Pancreas (tissue), 10 donors: ENCODE data around the gene EPN2. TPM values are rescaled to one million over a fixed set of nuclear protein-coding genes. Genes with fewer than 3 reads are reported as not detected.
"Not testable (repeated sequence)": the region's sequence is repeated elsewhere in the genome, so short reads cannot be mapped to it uniquely, and the experiment has no call there.

ENCODE experiments used
- ATAC-seq, 4 donors: fragments of 200-7000 bp; cut with Tn5 transposase; one replicate each; pipeline versions ENCODE4 v1.8.0 to v1.9.1; 2020; ENCODE audit warnings: mild to moderate bottlenecking in 4 of 4, moderate library complexity in 4 of 4
- DNase-seq, 6 donors: peaks; one replicate each; pipeline ENCODE4 v3.0.0-alpha.2; 2020
- FAIRE-seq: peaks from 2 replicates; lab custom pipeline; 2012; peaks lifted over from hg19 to GRCh38; lab: Jason Lieb, UNC
- H3K27ac ChIP-seq, 4 donors: fragments of 200-600 bp; sonication (generic); 1 replicate in 3 of 4; 2 replicates in 1 of 4; pipeline versions ENCODE4 v1.5.0 to v1.8.0; 2020
- H3K27me3 ChIP-seq, 4 donors: fragments of 200-600 bp; one replicate each; pipeline ENCODE4 v1.8.0; 2021
- H3K36me3 ChIP-seq, 3 donors: fragments of 200-600 bp; sonication (generic) in 1 of 3; one replicate each; pipeline versions ENCODE4 v1.5.0 to v1.8.0; 2020 to 2021
- H3K4me1 ChIP-seq, 3 donors: fragments of 200-600 bp; one replicate each; pipeline ENCODE4 v1.8.0; 2021
- H3K4me3 ChIP-seq, 4 donors: fragments of 200-600 bp; sonication (generic) in 2 of 4; one replicate each; pipeline versions ENCODE4 v1.5.0 to v1.8.0; 2020 to 2021
- H3K9me3 ChIP-seq, 4 donors: fragments of 200-600 bp; one replicate each; pipeline ENCODE4 v1.8.0; 2021
- WGBS, 2 donors: extraction: QIAGEN DNeasy Blood & Tissue Kit; methylation state at CpG; one replicate each; pipeline ENCODE4 v1.1.7; 2013; 5-methylcytosine and 5-hydroxymethylcytosine counted together
- intact Hi-C, 3 donors: fragments of 100-400 bp; cut with DNase I; formaldehyde crosslinking; loops; one replicate each; pipeline versions ENCODE4 v1.11.1 to v1.14.2; 2022
- polyA plus RNA-seq, 2 donors: library from polyadenylated mRNA; stranded (reverse); fragments of 200-250 nt; gene quantifications; one replicate each; pipeline ENCODE4 v1.2.3, GENCODE V29; 2013
- total RNA-seq, 6 donors: library from RNA; stranded (reverse); fragmentation: NEBNext Ultra II Directional in 4 of 6; extraction: Animal tissue kit (Norgen Biotek cat#: 25700) in 4 of 6; gene quantifications; one replicate each; pipeline versions ENCODE4 v1.2.1 to v1.2.4, GENCODE V29; 2021 to 2023
- TF ChIP-seq, protein P1 (sequence below), 4 donors: fragments of 200-600 bp; sonication (generic) in 3 of 4; IDR thresholded peaks; one replicate each; pipeline versions ENCODE4 v1.5.0 to v1.8.0; 2021; ENCODE audit warnings: antibody characterized with exemption in 4 of 4
- donor health status: healthy with polysubstance abuse.
- donor health status: DM: no; HTN: no; CAD: no; lungs with moderate emphysema.
- donor health status: DM: no; HTN: no; CAD: no.
- donor health status: control.
- donor health status: control.
- donor health status: Bipolar disorder and iron deficiency.
- donor health status: DM: yes; HTN: yes; CAD: no.
- donor health status: DM: no; HTN: no; CAD: no.
- donor health status: DM: no; HTN: no; CAD: no.
- donor health status: DM: yes; HTN: yes; CAD: no.

EPN2 gene
- total RNA-seq: 10 to 100 TPM; 13.4 to 29.4 (median 15.2) TPM
- polyA plus RNA-seq: 10 to 100 TPM; 15.5 to 17.5 TPM

- Histone ChIP-seq H3K4me3 (peak within 1 kb of the TSS; percentile 93 to 99 (median 98)), H3K4me1 (peaks cover 0 to 12% (median 3%) of the 10 kb centered on the region in 3 donors), H3K27ac (peak within 1 kb of the TSS; percentile 64 to 83 (median 82))
- H3K27me3 ChIP-seq, FAIRE-seq, H3K9me3 ChIP-seq, intact Hi-C loops, H3K36me3 ChIP-seq: not testable (repeated sequence)
- DNase-seq: peak in 5 of 6 donors; percentile 48 to 90 (median 74)
- peak; percentile 93 to 95 (median 94) for ATAC-seq
- 0 to 1% methylated on average over 5 to 17 of the region's 31 CpGs for WGBS, 2 donors
- TF ChIP-seq, protein P1, sequence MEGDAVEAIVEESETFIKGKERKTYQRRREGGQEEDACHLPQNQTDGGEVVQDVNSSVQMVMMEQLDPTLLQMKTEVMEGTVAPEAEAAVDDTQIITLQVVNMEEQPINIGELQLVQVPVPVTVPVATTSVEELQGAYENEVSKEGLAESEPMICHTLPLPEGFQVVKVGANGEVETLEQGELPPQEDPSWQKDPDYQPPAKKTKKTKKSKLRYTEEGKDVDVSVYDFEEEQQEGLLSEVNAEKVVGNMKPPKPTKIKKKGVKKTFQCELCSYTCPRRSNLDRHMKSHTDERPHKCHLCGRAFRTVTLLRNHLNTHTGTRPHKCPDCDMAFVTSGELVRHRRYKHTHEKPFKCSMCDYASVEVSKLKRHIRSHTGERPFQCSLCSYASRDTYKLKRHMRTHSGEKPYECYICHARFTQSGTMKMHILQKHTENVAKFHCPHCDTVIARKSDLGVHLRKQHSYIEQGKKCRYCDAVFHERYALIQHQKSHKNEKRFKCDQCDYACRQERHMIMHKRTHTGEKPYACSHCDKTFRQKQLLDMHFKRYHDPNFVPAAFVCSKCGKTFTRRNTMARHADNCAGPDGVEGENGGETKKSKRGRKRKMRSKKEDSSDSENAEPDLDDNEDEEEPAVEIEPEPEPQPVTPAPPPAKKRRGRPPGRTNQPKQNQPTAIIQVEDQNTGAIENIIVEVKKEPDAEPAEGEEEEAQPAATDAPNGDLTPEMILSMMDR (IDR thresholded peaks at IDR 0.05): peak in 1 of 4 donors; percentile 20
Observed at GRCh38 chr17:19237139-19237388, at the start of gene EPN2. Gene EPN2, plus strand, starts transcription at chr17:19237366. Its CDS starts 45,754 bp downstream, at chr17:19283120.

DNA sequence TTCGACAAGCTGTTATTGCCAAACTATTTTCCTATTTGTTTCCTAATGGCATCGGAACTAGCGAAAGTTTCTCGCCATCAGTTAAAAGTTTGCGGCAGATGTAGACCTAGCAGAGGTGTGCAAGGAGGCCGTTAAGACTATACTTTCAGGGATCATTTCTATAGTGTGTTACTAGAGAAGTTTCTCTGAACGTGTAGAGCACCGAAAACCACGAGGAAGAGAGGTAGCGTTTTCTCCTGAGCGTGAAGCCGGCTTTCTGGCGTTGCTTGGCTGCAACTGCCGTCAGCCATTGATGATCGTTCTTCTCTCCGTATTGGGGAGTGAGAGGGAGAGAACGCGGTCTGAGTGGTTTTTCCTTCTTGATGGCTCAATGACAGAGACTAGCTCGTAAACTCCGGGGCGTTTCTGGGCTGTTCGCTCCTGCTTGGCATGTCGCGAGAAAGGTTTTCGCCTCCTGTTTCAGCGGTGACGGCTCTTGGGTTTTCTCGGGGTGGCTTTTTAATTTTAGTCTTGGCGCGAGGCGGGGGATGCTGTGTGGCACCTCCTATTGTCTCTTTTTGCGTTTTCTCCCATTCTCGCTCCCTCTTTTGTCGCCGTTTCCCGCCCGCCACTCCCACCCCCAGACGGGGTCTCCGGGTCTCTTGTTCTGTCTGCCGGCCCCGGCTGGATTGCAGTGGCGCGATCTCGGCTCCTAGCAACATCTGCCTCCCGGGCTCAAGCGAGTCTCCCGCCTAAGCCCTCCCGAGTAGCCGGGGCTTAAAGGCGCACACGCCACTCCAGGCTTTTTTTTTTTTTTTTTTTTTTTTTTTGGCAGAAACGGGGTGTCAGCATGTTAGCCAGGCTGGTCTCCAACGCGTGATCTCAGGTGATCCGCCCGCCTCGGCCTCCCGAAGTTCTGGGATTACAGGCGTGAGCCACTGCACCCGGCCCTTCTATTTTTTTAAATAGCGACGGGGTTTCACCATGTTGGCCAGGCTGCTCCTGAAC, 49.0 kb upstream of the EPN2 start:
- peak overlapping the region in 1 of 4 donors; percentile 63 for H3K27ac ChIP-seq
- peak; percentile 17 for FAIRE-seq
- intact Hi-C loops: not testable (repeated sequence)

DNA sequence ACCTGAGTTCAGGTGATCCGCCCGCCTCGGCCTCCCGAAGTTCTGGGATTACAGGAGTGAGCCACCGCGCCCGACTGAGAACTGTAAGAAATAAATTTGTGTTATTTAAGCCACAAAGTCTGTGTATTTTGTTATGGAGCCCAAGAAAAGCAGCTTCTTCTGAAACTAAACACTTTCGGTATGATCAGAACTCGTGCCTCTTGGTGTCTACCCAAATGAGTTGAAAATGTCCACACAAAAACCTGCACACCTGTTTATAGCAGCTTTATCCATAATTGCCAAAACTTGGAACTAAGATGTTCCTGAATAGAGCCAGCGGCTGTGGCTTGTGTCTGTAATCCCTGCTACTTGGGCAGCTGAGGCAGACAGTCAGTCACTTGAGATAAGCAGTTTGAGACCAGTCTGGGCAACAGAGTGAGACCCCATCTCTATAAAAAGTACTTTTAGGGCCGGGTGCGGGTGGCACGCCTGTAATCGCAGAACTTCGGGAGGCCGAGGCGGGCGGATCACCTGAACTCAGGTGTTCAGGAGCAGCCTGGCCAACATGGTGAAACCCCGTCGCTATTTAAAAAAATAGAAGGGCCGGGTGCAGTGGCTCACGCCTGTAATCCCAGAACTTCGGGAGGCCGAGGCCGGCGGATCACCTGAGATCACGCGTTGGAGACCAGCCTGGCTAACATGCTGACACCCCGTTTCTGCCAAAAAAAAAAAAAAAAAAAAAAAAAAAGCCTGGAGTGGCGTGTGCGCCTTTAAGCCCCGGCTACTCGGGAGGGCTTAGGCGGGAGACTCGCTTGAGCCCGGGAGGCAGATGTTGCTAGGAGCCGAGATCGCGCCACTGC, 48.1 kb upstream of the EPN2 start:
- H3K4me3 ChIP-seq, H3K36me3 ChIP-seq, H3K4me1 ChIP-seq, intact Hi-C loops, H3K27ac ChIP-seq, H3K27me3 ChIP-seq, H3K9me3 ChIP-seq, DNase-seq, FAIRE-seq: not testable (repeated sequence)
- peak; percentile 80 to 94 (median 86) for ATAC-seq
- no CpG with 5 or more reads among the region's 39 CpGs for WGBS, 2 donors

More for the DNA sequence above, 49.0 kb upstream of the EPN2 start:
- not testable (repeated sequence) for H3K4me1 ChIP-seq, H3K27me3 ChIP-seq, H3K9me3 ChIP-seq, DNase-seq, H3K36me3 ChIP-seq, H3K4me3 ChIP-seq
- WGBS, 2 donors: 0 to 1% methylated on average over 9 of the region's 62 CpGs
- ATAC-seq: peak; percentile 32 to 55 (median 52)

DNA sequence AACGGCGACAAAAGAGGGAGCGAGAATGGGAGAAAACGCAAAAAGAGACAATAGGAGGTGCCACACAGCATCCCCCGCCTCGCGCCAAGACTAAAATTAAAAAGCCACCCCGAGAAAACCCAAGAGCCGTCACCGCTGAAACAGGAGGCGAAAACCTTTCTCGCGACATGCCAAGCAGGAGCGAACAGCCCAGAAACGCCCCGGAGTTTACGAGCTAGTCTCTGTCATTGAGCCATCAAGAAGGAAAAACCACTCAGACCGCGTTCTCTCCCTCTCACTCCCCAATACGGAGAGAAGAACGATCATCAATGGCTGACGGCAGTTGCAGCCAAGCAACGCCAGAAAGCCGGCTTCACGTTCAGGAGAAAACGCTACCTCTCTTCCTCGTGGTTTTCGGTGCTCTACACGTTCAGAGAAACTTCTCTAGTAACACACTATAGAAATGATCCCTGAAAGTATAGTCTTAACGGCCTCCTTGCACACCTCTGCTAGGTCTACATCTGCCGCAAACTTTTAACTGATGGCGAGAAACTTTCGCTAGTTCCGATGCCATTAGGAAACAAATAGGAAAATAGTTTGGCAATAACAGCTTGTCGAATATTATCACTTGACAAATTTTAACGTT, 47.3 kb upstream of the EPN2 start:
- DNase-seq, H3K4me1 ChIP-seq, intact Hi-C loops, H3K27me3 ChIP-seq, FAIRE-seq, H3K27ac ChIP-seq, H3K9me3 ChIP-seq, H3K36me3 ChIP-seq, H3K4me3 ChIP-seq: not testable (repeated sequence)
- WGBS, 2 donors: no CpG with 5 or more reads among the region's 36 CpGs
- peak; percentile 22 to 55 (median 27) for ATAC-seq

DNA sequence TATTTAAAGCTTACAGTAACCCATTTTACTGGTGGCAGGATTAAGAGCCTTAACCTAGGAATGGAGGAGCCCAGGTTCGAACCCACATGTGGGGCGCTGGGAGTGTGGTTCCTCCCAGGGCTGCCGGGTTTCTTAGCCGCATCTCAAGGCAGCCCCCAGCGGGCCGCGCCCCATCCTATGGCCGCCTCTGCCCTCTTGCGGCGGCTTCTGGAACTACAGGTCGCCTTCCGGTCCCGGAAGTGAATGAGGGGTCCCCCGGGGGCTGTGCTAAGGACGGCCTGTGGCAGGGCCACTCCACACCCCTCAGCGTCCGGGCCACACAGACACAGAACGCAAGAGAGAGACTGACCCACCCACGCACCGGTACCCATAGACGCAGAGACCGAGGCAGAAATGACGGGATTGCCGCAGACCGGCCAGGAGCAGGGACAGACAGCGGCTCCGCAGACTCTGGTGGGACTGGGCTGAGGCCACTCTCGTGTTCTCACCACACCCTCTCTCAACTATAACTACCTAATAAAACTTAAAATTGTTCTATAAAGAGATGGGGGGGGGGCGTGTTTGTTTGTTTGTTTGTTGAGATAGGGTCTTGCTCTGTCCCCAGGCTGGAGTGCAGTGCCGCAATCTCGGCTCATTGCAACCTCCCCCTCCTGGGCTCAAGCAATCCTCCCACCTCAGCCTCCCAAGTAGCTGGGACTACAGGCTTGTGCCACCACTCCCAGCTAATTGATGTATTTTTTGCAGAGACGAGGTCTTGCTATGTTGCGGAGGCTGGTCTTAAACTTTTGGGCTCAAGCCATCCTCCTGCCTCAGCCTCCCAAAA, 40.6 kb upstream of the EPN2 start:
- DNase-seq (peak in 4 of 6 donors; percentile 7 to 57 (median 14)), ATAC-seq (peak; percentile 98 to 99 (median 98))
- H3K4me3 ChIP-seq, intact Hi-C loops, H3K36me3 ChIP-seq, H3K27me3 ChIP-seq, H3K9me3 ChIP-seq, H3K4me1 ChIP-seq, FAIRE-seq, H3K27ac ChIP-seq: not testable (repeated sequence)
- no CpG with 5 or more reads among the region's 33 CpGs for WGBS, 2 donors

DNA sequence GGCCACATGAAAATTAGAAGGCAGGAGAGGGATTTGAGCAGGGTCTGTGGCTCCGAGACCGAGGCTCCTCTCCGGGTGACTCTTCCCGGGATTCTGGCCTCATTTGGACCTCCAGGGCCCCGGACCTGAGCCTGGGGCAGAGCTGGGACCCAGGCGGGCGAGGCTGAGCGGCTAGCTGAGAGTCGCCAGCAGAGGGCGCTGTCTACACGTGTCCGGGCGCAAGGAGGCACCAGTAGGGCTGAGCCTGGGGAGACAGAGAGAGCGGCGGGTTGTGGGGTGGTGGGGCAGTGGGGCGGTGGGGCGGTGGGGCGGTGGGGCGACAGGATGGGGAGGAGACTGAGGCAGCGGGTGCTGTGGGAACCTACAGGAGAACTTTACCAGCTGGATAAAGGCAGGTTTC, 34.7 kb upstream of the EPN2 start:
- H3K9me3 ChIP-seq, DNase-seq, H3K27ac ChIP-seq, H3K36me3 ChIP-seq, H3K4me3 ChIP-seq, FAIRE-seq, H3K4me1 ChIP-seq, intact Hi-C loops, H3K27me3 ChIP-seq: not testable (repeated sequence)
- no CpG with 5 or more reads among the region's 20 CpGs for WGBS, 2 donors
- ATAC-seq: peak; percentile 97 to 99 (median 98)

DNA sequence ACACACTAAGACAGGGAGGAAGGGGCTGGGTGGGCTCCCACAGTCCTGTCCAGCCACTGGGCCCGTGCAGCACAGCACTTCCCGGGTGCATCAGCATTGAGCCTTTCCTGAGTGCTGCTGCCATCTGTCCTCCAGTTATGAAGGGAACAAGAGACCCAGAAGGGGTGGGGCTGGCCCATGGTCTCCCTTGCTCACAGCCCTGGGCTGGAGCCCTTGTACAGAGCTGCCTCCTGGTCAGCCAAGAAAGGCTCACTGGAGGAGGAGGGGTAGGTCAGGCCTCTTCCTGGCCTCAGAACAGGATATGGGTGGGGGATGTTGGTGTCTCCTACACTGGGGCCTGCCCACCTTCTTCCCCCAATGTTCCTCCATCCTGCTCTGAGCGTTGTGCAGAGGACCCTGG, 33.7 kb upstream of the EPN2 start:
- WGBS, 2 donors: no CpG with 5 or more reads among the region's 3 CpGs
- ATAC-seq: peak in 2 of 4 donors; percentile 13 to 24
- H3K27ac ChIP-seq, H3K27me3 ChIP-seq, FAIRE-seq, intact Hi-C loops, H3K4me1 ChIP-seq, H3K36me3 ChIP-seq, H3K9me3 ChIP-seq, H3K4me3 ChIP-seq, DNase-seq: not testable (repeated sequence)

DNA sequence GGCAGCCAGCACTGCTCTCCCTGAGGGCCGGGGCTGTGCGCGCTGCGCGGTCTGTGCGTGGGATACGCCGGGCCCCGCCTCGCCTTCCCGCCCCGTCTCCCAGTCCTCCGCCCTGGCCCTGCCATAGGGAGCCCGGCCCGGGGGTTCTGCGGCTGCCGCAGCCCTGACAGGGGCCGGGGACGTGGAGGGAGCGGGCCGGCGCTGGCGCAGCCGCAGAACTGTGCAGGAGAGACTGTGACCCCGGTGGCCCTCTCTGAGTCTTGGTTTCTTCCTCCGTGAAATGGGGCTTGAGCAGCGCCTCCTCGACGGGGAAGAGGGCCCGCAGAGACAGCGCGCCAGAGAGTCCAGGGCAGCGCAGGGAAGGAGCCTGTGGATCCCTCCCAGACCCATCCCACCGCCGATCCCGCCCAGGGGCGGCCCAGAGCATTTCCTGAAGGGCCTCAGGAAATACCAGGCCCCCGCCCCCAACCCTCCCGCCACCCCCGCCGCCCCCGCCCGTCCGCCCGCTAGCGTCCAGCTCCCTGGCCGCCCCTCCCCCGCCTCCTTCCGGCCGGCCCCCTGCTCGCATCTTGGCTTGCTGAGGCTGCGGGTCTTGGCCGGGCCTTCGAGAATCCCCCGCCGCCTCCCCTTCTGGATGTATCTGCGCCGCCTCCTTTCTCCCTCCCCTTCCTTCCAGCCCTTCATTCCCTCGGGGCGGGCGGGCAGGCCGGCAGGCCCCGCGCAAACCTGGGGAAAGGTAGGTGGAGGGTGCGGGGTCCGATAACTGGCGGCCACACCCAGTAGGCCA, 21.9 kb upstream of the EPN2 start:
- H3K36me3 ChIP-seq, H3K4me1 ChIP-seq, DNase-seq, H3K9me3 ChIP-seq, FAIRE-seq, H3K4me3 ChIP-seq, intact Hi-C loops, H3K27ac ChIP-seq, H3K27me3 ChIP-seq: not testable (repeated sequence)
- no CpG with 5 or more reads among the region's 67 CpGs for WGBS, 2 donors
- peak; percentile 87 to 90 (median 88) for ATAC-seq

DNA sequence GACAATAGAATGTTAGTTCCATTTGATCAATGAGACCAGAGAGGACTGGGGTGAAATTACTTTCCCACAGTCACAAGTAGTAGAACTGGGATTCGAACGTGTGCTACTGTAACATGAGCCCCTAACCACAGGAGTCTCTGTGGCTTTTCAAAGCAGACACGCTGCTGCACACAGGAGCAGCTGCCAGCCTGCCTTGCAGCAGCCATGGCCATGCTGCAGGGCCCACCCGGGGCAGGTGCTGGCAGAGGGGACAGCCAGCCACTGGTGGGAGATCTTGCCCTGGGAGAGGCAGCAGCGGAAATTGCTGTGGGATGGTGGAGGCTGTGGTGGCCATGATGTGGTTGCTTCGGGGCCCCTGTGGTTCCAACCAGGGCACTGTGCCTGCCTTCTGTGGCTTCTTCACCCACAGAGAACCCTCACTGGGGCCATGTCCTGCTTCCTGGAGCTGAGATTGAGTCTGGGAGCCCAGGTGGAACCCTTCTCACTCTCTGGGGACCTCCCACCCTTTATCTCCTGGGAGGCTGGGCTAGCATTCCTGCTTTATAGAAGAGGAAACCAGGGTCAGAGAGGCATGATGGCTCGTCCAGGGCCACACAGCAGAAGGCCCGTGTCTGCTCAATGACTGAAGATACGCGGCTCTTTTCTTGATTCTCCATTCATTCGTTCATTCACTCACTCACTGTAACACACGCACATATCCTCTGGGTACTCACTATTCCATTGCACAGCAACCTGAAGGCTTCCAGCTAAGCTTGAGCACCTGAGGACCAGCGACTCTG, 20.8 kb upstream of the EPN2 start:
- DNase-seq, H3K4me3 ChIP-seq, FAIRE-seq, ATAC-seq, H3K27ac ChIP-seq, H3K36me3 ChIP-seq, H3K27me3 ChIP-seq, intact Hi-C loops, H3K9me3 ChIP-seq, H3K4me1 ChIP-seq: not testable (repeated sequence)
- WGBS, 2 donors: no CpG with 5 or more reads among the region's 13 CpGs
